Measurements from ENCODE around the gene NEGR1.

DNA sequence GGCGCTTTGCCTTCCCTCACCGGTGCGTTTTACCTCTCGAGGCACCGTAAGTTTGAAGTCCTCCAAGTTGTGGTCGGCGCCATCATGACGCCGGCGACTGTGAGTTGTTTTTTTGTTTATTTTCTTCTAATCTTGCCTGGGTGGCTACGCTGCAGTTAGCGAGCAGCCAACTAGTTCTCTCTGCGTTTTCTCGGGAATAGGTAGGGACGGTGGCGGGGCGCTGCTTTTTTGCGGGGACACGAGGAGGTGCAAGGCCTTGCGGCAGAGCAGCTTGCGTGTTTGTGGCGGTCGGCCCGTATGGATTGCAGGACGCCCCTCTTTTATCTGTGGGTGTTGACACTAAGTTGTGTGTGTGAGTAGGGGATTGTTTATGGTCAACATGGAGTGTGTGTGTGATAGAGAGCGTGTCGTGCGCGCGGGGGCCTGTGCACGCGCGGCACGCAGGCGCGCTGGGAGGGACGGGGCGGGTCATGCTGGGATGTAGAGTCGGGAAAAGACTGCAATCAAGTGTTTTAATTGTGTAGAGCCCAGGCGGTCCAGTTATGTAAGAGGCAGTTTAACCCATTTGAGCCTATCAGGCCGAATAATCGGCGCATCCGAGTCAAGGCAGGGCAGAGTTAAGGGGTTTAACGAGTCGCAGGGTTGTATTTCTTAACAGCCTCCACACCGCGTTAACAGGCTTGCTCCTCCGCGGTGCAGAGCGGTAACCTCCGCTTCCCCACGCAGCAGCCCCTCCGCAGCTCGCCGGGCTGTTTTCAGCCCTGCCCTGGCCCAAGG, 1.2 kb upstream of the NEGR1 start:
- TF ChIP-seq, protein P1, sequence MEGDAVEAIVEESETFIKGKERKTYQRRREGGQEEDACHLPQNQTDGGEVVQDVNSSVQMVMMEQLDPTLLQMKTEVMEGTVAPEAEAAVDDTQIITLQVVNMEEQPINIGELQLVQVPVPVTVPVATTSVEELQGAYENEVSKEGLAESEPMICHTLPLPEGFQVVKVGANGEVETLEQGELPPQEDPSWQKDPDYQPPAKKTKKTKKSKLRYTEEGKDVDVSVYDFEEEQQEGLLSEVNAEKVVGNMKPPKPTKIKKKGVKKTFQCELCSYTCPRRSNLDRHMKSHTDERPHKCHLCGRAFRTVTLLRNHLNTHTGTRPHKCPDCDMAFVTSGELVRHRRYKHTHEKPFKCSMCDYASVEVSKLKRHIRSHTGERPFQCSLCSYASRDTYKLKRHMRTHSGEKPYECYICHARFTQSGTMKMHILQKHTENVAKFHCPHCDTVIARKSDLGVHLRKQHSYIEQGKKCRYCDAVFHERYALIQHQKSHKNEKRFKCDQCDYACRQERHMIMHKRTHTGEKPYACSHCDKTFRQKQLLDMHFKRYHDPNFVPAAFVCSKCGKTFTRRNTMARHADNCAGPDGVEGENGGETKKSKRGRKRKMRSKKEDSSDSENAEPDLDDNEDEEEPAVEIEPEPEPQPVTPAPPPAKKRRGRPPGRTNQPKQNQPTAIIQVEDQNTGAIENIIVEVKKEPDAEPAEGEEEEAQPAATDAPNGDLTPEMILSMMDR (conservative IDR thresholded peaks at IDR 0.05; ENCODE audit: low read length), result no peak
- no peak for TF ChIP-seq EZH2phosphoT487 (IDR thresholded peaks at IDR 0.05; ENCODE audit: borderline replicate concordance)

All from Loucy (cell line).